Bronchial epithelial cell (primary cell): ENCODE measurements around the gene KRT81. TPM values are rescaled to one million over a fixed set of nuclear protein-coding genes. Genes with fewer than 3 reads are reported as not detected.

ENCODE experiments used
- DNase-seq: peaks from one replicate; pipeline ENCODE4 v3.0.0-alpha.2; 2010; ENCODE audit warnings: low read depth
- FAIRE-seq: peaks from 2 replicates; lab custom pipeline; 2011; peaks lifted over from hg19 to GRCh38; lab: Jason Lieb, UNC
- H3K27me3 ChIP-seq: 2 replicates; pipeline ENCODE4 v1.5.1; 2011; ENCODE audit warnings: low read length; ENCODE audit not compliant: control insufficient read depth, insufficient read depth
- H3K36me3 ChIP-seq: 2 replicates; pipeline ENCODE4 v1.5.1; 2011; ENCODE audit warnings: low read length; ENCODE audit not compliant: control insufficient read depth, insufficient read depth
- H3K4me3 ChIP-seq: 2 replicates; pipeline ENCODE4 v1.5.1; 2011; ENCODE audit warnings: mild to moderate bottlenecking, low read depth, low read length, control low read depth
- CTCF ChIP-seq: IDR thresholded peaks from 2 replicates; pipeline ENCODE4 v1.5.1; 2011; ENCODE audit warnings: mild to moderate bottlenecking, moderate library complexity, low read length, control low read depth, inconsistent platforms; ENCODE audit not compliant: insufficient read depth, severe bottlenecking
- total RNA-seq: library from RNA; depleted of rRNA; stranded (reverse); fragments of >200 nt; gene quantifications from 2 replicates; pipeline ENCODE4 v1.2.1, GENCODE V29; 2014

Gene KRT81
- total RNA-seq, 1 donor from 2014 or later = 0.26 TPM

GRCh38 chr12:52247622-52248540 lies 43.5 kb downstream of the KRT81 start:
- Histone ChIP-seq H3K4me3 (no peak overlapping the region), H3K36me3 (peaks cover 2% of the 10 kb centered on the region), H3K27me3 (no peaks in the 10 kb centered on the region)
- FAIRE-seq (no peak), DNase-seq (no peak)
- no peak for TF ChIP-seq CTCF

- no peak for FAIRE-seq
These were observed 44.4 kb downstream of the KRT81 start for GRCh38 chr12:52246720-52247621.

GRCh38 chr12:52245962-52246569 lies 45.3 kb downstream of the KRT81 start:
- H3K27me3 ChIP-seq = no peaks in the 10 kb centered on the region
- no peak for FAIRE-seq
- peaks cover 7% of the 10 kb centered on the region for H3K36me3 ChIP-seq
- no peak for TF ChIP-seq CTCF
- no peak overlapping the region for H3K4me3 ChIP-seq
- DNase-seq = no peak

More at GRCh38 chr12:52246720-52247621, 44.4 kb downstream of the KRT81 start:
- Histone ChIP-seq H3K36me3 (peaks cover 6% of the 10 kb centered on the region), H3K27me3 (no peaks in the 10 kb centered on the region), H3K4me3 (no peak overlapping the region)
- no peak for TF ChIP-seq CTCF
- DNase-seq = no peak

- no peaks in the 10 kb centered on the region for H3K27me3 ChIP-seq
- no peak for DNase-seq
These were observed 45.9 kb downstream of the KRT81 start for GRCh38 chr12:52245259-52245961.

More at GRCh38 chr12:52245259-52245961, 45.9 kb downstream of the KRT81 start:
- TF ChIP-seq CTCF = no peak
- no peak for FAIRE-seq
- H3K36me3 ChIP-seq = peaks cover 7% of the 10 kb centered on the region
- no peak overlapping the region for H3K4me3 ChIP-seq
